GM12878 (cell line): ENCODE measurements around the gene SLC9C1. TPM values are rescaled to one million over a fixed set of nuclear protein-coding genes. Genes with fewer than 3 reads are reported as not detected.

Experiments
- ATAC-seq: fragments of 200-7000 bp; cut with Tn5 transposase; 3 replicates; pipeline ENCODE4 v1.9.1; 2020; ENCODE audit warnings: mild to moderate bottlenecking, moderate library complexity
- BruUV-seq: library from RNA; stranded (reverse); fragments of 400-500 nt; replicated peaks from 2 replicates; lab custom pipeline; 2021; lab: Mats Ljungman, UMichigan
- CTCF ChIA-PET: fragments of 300-600 bp; sonication (Branson Sonifier 250); formaldehyde crosslinking; extraction: SDS; loops from one replicate; lab custom pipeline; 2021; ENCODE audit warnings: inconsistent platforms; lab: Yijun Ruan, JAX
- POLR2A ChIA-PET: fragments of 350-600 bp; formaldehyde crosslinking; extraction: SDS; loops from one replicate; lab custom pipeline; 2021; ENCODE audit warnings: inconsistent platforms; lab: Charles Lee
- RAD21 ChIA-PET: fragments of 300-600 bp; sonication (Branson Sonifier 250); formaldehyde crosslinking; loops from one replicate; lab custom pipeline; 2023; ENCODE audit warnings: antibody characterized with exemption; ENCODE audit not compliant: unreplicated experiment; lab: Charles Lee
- SMC1A ChIA-PET: fragments of 300-600 bp; sonication (Branson Sonifier 250); formaldehyde crosslinking; loops from one replicate; lab custom pipeline; 2023; ENCODE audit not compliant: unreplicated experiment, uncharacterized antibody; lab: Charles Lee
- DNase-seq: peaks from one replicate; pipeline ENCODE4 v3.0.0-alpha.2; 2011; ENCODE audit warnings: low read depth, low spot score
- FAIRE-seq: peaks from 3 replicates; lab custom pipeline; 2011; peaks lifted over from hg19 to GRCh38; lab: Jason Lieb, UNC
- H2AFZ ChIP-seq: 2 replicates; pipeline ENCODE4 v1.6.0; 2011; ENCODE audit warnings: low read depth, low read length, control low read depth; ENCODE audit not compliant: control insufficient read depth
- H3K27ac ChIP-seq: 2 replicates; pipeline ENCODE4 v1.5.1; 2011; ENCODE audit warnings: control low read depth; ENCODE audit not compliant: control insufficient read depth, insufficient read depth
- H3K27me3 ChIP-seq, 2 experiments: replicated peaks in 1 of 2; 2 replicates each; pipeline versions ENCODE4 v1.6.0 to v1.6.1; 2011; ENCODE audit warnings: low read length in 1 of 2; ENCODE audit not compliant: control insufficient read depth in 2 of 2, insufficient read depth in 2 of 2
- H3K36me3 ChIP-seq, 2 experiments: 2 replicates each; pipeline ENCODE4 v1.5.1; 2011; ENCODE audit warnings: low read length in 1 of 2; ENCODE audit not compliant: control insufficient read depth in 2 of 2, insufficient read depth in 2 of 2
- H3K4me1 ChIP-seq: 2 replicates; pipeline ENCODE4 v1.6.1; 2011; ENCODE audit warnings: mild to moderate bottlenecking, low read length, moderate library complexity, mixed read lengths; ENCODE audit not compliant: control insufficient read depth, insufficient read depth
- H3K4me2 ChIP-seq: 2 replicates; pipeline ENCODE4 v1.6.0; 2011; ENCODE audit warnings: control low read depth; ENCODE audit not compliant: control insufficient read depth, insufficient read depth
- H3K4me3 ChIP-seq: fragments of 200-600 bp; sonication (generic); 2 replicates; pipeline ENCODE4 v1.5.1; 2016
- H3K79me2 ChIP-seq: 2 replicates; pipeline ENCODE4 v1.6.0; 2011; ENCODE audit warnings: low read length; ENCODE audit not compliant: control insufficient read depth, insufficient read depth
- H3K9ac ChIP-seq: 2 replicates; pipeline ENCODE4 v1.8.0; 2011; ENCODE audit warnings: low read length, control low read depth, mixed read lengths; ENCODE audit not compliant: control insufficient read depth, insufficient read depth
- H3K9me3 ChIP-seq: replicated peaks from 3 replicates; pipeline ENCODE4 v1.5.1; 2011; ENCODE audit warnings: mild to moderate bottlenecking, low read length; ENCODE audit not compliant: control insufficient read depth, insufficient read depth
- H4K20me1 ChIP-seq: 2 replicates; pipeline ENCODE4 v1.6.0; 2011; ENCODE audit not compliant: control insufficient read depth, insufficient read depth
- ASH2L ChIP-seq: fragments of 300-600, 200-600 bp; sonication (generic); IDR thresholded peaks from 2 replicates; pipeline ENCODE4 v1.6.1; 2017; ENCODE audit warnings: low read depth, mild to moderate bottlenecking, borderline replicate concordance
- BACH1 ChIP-seq: fragments of 450-650 bp; IDR thresholded peaks from 2 replicates; pipeline ENCODE4 v1.6.1; 2017; ENCODE audit warnings: mild to moderate bottlenecking, borderline replicate concordance
- BHLHE40 ChIP-seq, 2 experiments: fragments of 450-650 bp in 1 of 2; IDR thresholded peaks; 2 replicates each; pipeline ENCODE4 v1.6.1; 2011 to 2017; ENCODE audit warnings: low read depth in 2 of 2, borderline replicate concordance in 1 of 2, improper control_type of control experiment in 1 of 2, low read length in 1 of 2, mild to moderate bottlenecking in 1 of 2
- CBFB ChIP-seq: IDR thresholded peaks from 2 replicates; pipeline ENCODE4 v1.6.1; 2016; ENCODE audit warnings: antibody characterized with exemption, low read depth
- CHD2 ChIP-seq: IDR thresholded peaks from 2 replicates; pipeline ENCODE4 v1.6.1; 2011; ENCODE audit warnings: low read depth, low read length, improper control_type of control experiment, borderline replicate concordance
- GABPA ChIP-seq: IDR thresholded peaks from 2 replicates; pipeline ENCODE4 v1.6.1; 2014; ENCODE audit warnings: antibody characterized with exemption, low read depth, mild to moderate bottlenecking, inconsistent platforms
- MYC ChIP-seq: IDR thresholded peaks from 2 replicates; pipeline ENCODE4 v1.6.1; 2011; ENCODE audit warnings: mild to moderate bottlenecking, low read length, moderate library complexity, inconsistent platforms; ENCODE audit not compliant: insufficient read depth, insufficient replicate concordance, insufficient read length, severe bottlenecking
- NR2F1 ChIP-seq: fragments of 450-650 bp; conservative IDR thresholded peaks from 2 replicates; pipeline ENCODE4 v1.6.1; 2017; ENCODE audit warnings: mild to moderate bottlenecking
- SIX5 ChIP-seq: IDR thresholded peaks from 2 replicates; pipeline ENCODE4 v1.6.1; 2011; ENCODE audit warnings: mild to moderate bottlenecking, low read depth, low read length, moderate library complexity; ENCODE audit not compliant: severe bottlenecking
- SMARCA5 ChIP-seq: fragments of 450-650 bp; IDR thresholded peaks from 2 replicates; pipeline ENCODE4 v1.6.1; 2017; ENCODE audit warnings: mild to moderate bottlenecking
- SMC3 ChIP-seq: IDR thresholded peaks from 2 replicates; pipeline ENCODE4 v1.6.1; 2011; ENCODE audit warnings: low read length, improper control_type of control experiment, borderline replicate concordance
- TAF1 ChIP-seq: IDR thresholded peaks from 2 replicates; pipeline ENCODE4 v1.6.1; 2011; ENCODE audit warnings: mild to moderate bottlenecking, low read depth, low read length, borderline replicate concordance
- TARDBP ChIP-seq: IDR thresholded peaks from 2 replicates; pipeline ENCODE4 v1.6.1; 2016; ENCODE audit warnings: borderline replicate concordance
- TCF12 ChIP-seq: IDR thresholded peaks from 2 replicates; pipeline ENCODE4 v1.6.1; 2011; ENCODE audit warnings: low read depth, mild to moderate bottlenecking, low read length
- TCF7 ChIP-seq: IDR thresholded peaks from 2 replicates; pipeline ENCODE4 v1.6.1; 2014; ENCODE audit warnings: antibody characterized with exemption, borderline replicate concordance
- ZBTB11 ChIP-seq: fragments of 450-650 bp; formaldehyde crosslinking; IDR thresholded peaks from 2 replicates; pipeline ENCODE4 v1.5.0; 2022; ENCODE audit warnings: mild to moderate bottlenecking, missing genetic modification characterization
- ZBTB33 ChIP-seq: fragments of 450-650 bp; IDR thresholded peaks from 2 replicates; pipeline ENCODE4 v1.6.1; 2017; ENCODE audit warnings: mild to moderate bottlenecking
- ZNF384 ChIP-seq: IDR thresholded peaks from 2 replicates; pipeline ENCODE4 v1.6.1; 2012; ENCODE audit warnings: low read depth, mild to moderate bottlenecking, low read length, improper control_type of control experiment, borderline replicate concordance
- ZNF622 ChIP-seq: fragments of 450-650 bp; IDR thresholded peaks from 2 replicates; pipeline ENCODE4 v1.6.1; 2017; ENCODE audit warnings: mild to moderate bottlenecking, inconsistent platforms
- WGBS: methylation state at CpG from one replicate; pipeline ENCODE4 v1.1.6; 2016; ENCODE audit warnings: low lambda C conversion rate; ENCODE audit not compliant: insufficient replicate concordance, insufficient coverage; ENCODE audit errors: missing lambda C conversion rate; 5-methylcytosine and 5-hydroxymethylcytosine counted together
- in situ Hi-C: fragments of 300-500 bp; cut with MboI; formaldehyde crosslinking; loops from 9 replicates; pipeline ENCODE4 v1.14.3; 2018; ENCODE audit warnings: mixed read lengths
- intact Hi-C: fragments of 100-400 bp; cut with micrococcal nuclease; formaldehyde crosslinking; loops from one replicate; pipeline ENCODE4 v1.14.2; 2022; ENCODE audit not compliant: unreplicated experiment
- polyA plus RNA-seq, 11 experiments: library from polyadenylated mRNA; depleted of rRNA in 4 of 11; unstranded in 6 of 11; stranded (reverse) in 5 of 11; fragments of >200 nt; fragmentation: Nextera tagmentation in 4 of 11; fragmentation: Illumina TruSeq in 1 of 11; extraction: Ambion mirVana in 4 of 11; extraction: Trizol in 1 of 11; gene quantifications; 1 replicate in 1 of 11; 2 replicates in 10 of 11; pipeline versions ENCODE4 v1.2.1 to v1.2.3, GENCODE V29; 2011 to 2016; ENCODE audit warnings: inconsistent platforms in 2 of 11, missing spikeins in 2 of 11, low read depth in 1 of 11
- total RNA-seq, 4 experiments: library from RNA; depleted of rRNA in 3 of 4; stranded (reverse); fragments of >200 nt in 3 of 4; fragmentation: Illumina TruSeq in 1 of 4; extraction: Trizol in 1 of 4; gene quantifications; 2 replicates each; pipeline versions ENCODE4 v1.2.1 to v1.2.3, GENCODE V29; 2013 to 2021

SLC9C1 gene
- total and polyA plus RNA-seq, 10 of the 15 experiments (the other 5 are each of a cell fraction or from before 2014, with no cell fraction given): not detected

- SMC1A ChIA-PET: interaction anchor here (0.9 to 9.4 kb wide), 11 partner anchors 16 to 398 kb away, joined by 3 to 489 read pairs (median 6); partner anchors contain the start of genes BTLA, CD200, GCSAM and SLC9C1
- CTCF ChIA-PET: interaction anchor here (0.7 to 9.2 kb wide), 4 partner anchors 16 to 402 kb away, joined by 3 to 226 read pairs (median 6); partner anchors contain the start of genes GCSAM and SLC9C1
- 0% methylated on average over 6 of the region's 6 CpGs for WGBS
- BruUV-seq: no TSS peak
- Histone ChIP-seq H3K9ac (peak overlapping the region; percentile 79), H3K36me3 (no peaks in the 10 kb centered on the region; a peak in 1 of 4 replicates), H3K27me3 (no peaks in the 10 kb centered on the region), H4K20me1 (no peaks in the 10 kb centered on the region), H3K79me2 (peaks cover 27% of the 10 kb centered on the region), H3K4me3 (no peak overlapping the region), H3K4me2 (peak overlapping the region; percentile 53), H3K27ac (peak overlapping the region; percentile 95), H2AFZ (no peak overlapping the region), H3K9me3 (no peaks in the 10 kb centered on the region), H3K4me1 (peaks cover 84% of the 10 kb centered on the region)
- peak; percentile 13 for ATAC-seq
- intact Hi-C loops: loop anchor here (1.0 to 10.0 kb wide), 3 partner anchors 17 to 859 kb away; partner anchors contain the start of genes CD200R1 and GCSAM
- RAD21 ChIA-PET: interaction anchor here (0.8 to 7.4 kb wide), 13 partner anchors 15 to 382 kb away, joined by 3 to 457 read pairs (median 6); partner anchors contain the start of genes BTLA, CD200, GCSAM and SLC9C1
- DNase-seq: no peak
- POLR2A ChIA-PET: interaction anchor here (1.0 to 9.4 kb wide), 9 partner anchors 15 to 447 kb away, joined by 3 to 345 read pairs (median 6); partner anchors contain the start of genes BTLA, GCSAM and SLC9C1
- in situ Hi-C loops: no loop called here
- FAIRE-seq: no peak
- TF ChIP-seq TARDBP (no peak), ZBTB33 (no peak), SIX5 (no peak), TCF7 (no peak), NR2F1 (peak; percentile 90), CBFB (no peak), BACH1 (peak; percentile 23; the same call in 1 of the 2 replicates), ZNF384 (no peak), ZNF622 (no peak), ASH2L (no peak), BHLHE40 (IDR thresholded peaks at IDR 0.05; ENCODE audit: borderline replicate concordance in 1 of 2, low read depth in 2 of 2, low read length in 1 of 2) (no peak), ZBTB11 (CRISPR knock-in tag) (no peak), CHD2 (peak; percentile 27; the same call in 1 of the 2 replicates), MYC (no peak), TAF1 (no peak), SMARCA5 (no peak), SMC3 (peak; percentile 3; the same call in 1 of the 2 replicates), TCF12 (peak; percentile 91), GABPA (no peak)
These were observed 178.1 kb downstream of the SLC9C1 start for GRCh38 chr3:112115806-112116383.
